Stimulated activated CD8-positive, alpha-beta memory T cell treated with anti-CD3 and anti-CD28 coated beads, Interleukin-7, amount 100 ng/mL, for 1 hour (primary cell): ENCODE data around the gene TIGD1.
"Not testable (repeated sequence)": the region's sequence is repeated elsewhere in the genome, so short reads cannot be mapped to it uniquely, and the experiment has no call there.

Experiments
- DNase-seq, 2 donors: peaks; one replicate each; pipeline ENCODE4 v3.0.0-alpha.2; 2020; ENCODE audit warnings: low read depth in 2 of 2

TIGD1 gene

GRCh38 chr2:232570481-232570880 lies 20.1 kb upstream of the TIGD1 start:
- DNase-seq = not testable (repeated sequence)

- DNase-seq = no peak
These were observed 19.2 kb upstream of the TIGD1 start for GRCh38 chr2:232569541-232569940.

GRCh38 chr2:232568161-232568560 lies 17.8 kb upstream of the TIGD1 start:
- no peak for DNase-seq

GRCh38 chr2:232567721-232568120 lies 17.4 kb upstream of the TIGD1 start:
- DNase-seq = no peak

- DNase-seq = no peak
These were observed 13.2 kb upstream of the TIGD1 start for GRCh38 chr2:232563580-232563979.

- no peak for DNase-seq
These were observed 12.3 kb upstream of the TIGD1 start for GRCh38 chr2:232562515-232563151.

- DNase-seq = no peak
These were observed 6.1 kb upstream of the TIGD1 start for GRCh38 chr2:232556426-232556825.

- DNase-seq = no peak
These were observed 1.4 kb upstream of the TIGD1 start for GRCh38 chr2:232551776-232552175.

GRCh38 chr2:232551250-232551638 lies 887 bp upstream of the TIGD1 start:
- no peak for DNase-seq

- no peak for DNase-seq
These were observed 553 bp downstream of the TIGD1 start for GRCh38 chr2:232549655-232550353.

- DNase-seq = no peak
These were observed 2.4 kb downstream of the TIGD1 start for GRCh38 chr2:232547991-232548390.

- no peak for DNase-seq
These were observed 4.6 kb downstream of the TIGD1 start for GRCh38 chr2:232545511-232546375.

GRCh38 chr2:232544674-232545073 lies 5.7 kb downstream of the TIGD1 start:
- DNase-seq = no peak

GRCh38 chr2:232543928-232544631 lies 6.3 kb downstream of the TIGD1 start:
- DNase-seq = no peak

- DNase-seq = no peak
These were observed 6.9 kb downstream of the TIGD1 start for GRCh38 chr2:232543491-232543890.

- DNase-seq = no peak
These were observed 7.5 kb downstream of the TIGD1 start for GRCh38 chr2:232542715-232543467.

GRCh38 chr2:232541961-232542714 lies 8.2 kb downstream of the TIGD1 start:
- DNase-seq = no peak

GRCh38 chr2:232541195-232541960 lies 9.0 kb downstream of the TIGD1 start:
- DNase-seq = no peak

- DNase-seq = no peak
These were observed 9.8 kb downstream of the TIGD1 start for GRCh38 chr2:232540441-232541041.
